Astrocyte of the spinal cord (primary cell): Measurements from ENCODE around the gene CDKN2B.
"Not testable (repeated sequence)": the region's sequence is repeated elsewhere in the genome, so short reads cannot be mapped to it uniquely, and the experiment has no call there.

ENCODE experiments used
- DNase-seq: peaks from one replicate; pipeline ENCODE4 v3.0.0; 2011; ENCODE audit warnings: low read depth, low spot score
- H3K4me3 ChIP-seq: 2 replicates; pipeline ENCODE4 v1.5.1; 2011; ENCODE audit warnings: low read depth, mild to moderate bottlenecking, low read length, moderate library complexity
- in situ Hi-C: cut with HindIII; loops from 2 replicates; pipeline ENCODE4 v1.10.0; 2017; ENCODE audit warnings: low sequenced_read_pairs
- TF ChIP-seq, protein P1 (sequence below): IDR thresholded peaks from 2 replicates; pipeline ENCODE4 v1.5.1; 2012; ENCODE audit warnings: low read depth, mild to moderate bottlenecking, low read length, inconsistent platforms

The CDKN2B gene, protein sequence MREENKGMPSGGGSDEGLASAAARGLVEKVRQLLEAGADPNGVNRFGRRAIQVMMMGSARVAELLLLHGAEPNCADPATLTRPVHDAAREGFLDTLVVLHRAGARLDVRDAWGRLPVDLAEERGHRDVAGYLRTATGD

DNA sequence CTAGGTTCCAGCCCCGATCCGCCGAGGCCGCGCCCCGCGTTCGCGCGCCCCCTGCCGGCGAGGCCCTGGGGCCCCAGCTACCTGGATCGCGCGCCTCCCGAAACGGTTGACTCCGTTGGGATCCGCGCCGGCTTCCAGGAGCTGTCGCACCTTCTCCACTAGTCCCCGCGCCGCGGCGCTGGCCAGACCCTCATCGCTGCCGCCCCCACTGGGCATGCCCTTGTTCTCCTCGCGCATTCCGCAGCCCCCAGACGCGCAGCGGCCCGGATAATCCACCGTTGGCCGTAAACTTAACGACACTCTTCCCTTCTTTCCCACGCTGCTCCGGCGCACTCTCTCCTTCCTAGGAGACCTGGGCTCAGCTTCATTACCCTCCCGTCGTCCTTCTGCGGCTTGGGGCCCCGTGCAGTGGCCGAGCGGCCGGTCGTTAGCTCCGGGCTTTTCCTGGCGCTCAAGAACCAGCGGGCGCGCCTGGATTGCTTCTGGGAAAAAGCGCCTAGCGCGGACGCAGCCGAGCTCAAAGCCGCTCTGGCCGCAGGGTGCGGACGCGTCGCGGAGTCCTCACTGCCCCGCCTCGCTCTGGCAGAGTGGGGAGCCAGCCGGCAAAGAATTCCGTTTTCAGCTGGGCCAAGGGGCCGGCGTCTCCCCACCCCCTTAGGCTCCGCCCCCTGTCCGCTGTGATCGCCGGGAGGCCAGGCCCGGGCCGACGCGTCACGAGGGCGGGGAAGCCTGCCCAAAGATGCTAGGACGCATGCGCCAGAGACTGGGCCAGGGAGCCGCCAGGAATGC lies at the start of gene CDKN2B:
CDKN2B (minus strand) TSS at position 589 of the 789 bp plus-strand sequence; CDS start at position 237, 352 bp downstream.
- in situ Hi-C loops: loop anchor here (10.0 kb wide), 1 partner anchor 194 kb away; no protein-coding TSS in a partner anchor
- TF ChIP-seq, protein P1, sequence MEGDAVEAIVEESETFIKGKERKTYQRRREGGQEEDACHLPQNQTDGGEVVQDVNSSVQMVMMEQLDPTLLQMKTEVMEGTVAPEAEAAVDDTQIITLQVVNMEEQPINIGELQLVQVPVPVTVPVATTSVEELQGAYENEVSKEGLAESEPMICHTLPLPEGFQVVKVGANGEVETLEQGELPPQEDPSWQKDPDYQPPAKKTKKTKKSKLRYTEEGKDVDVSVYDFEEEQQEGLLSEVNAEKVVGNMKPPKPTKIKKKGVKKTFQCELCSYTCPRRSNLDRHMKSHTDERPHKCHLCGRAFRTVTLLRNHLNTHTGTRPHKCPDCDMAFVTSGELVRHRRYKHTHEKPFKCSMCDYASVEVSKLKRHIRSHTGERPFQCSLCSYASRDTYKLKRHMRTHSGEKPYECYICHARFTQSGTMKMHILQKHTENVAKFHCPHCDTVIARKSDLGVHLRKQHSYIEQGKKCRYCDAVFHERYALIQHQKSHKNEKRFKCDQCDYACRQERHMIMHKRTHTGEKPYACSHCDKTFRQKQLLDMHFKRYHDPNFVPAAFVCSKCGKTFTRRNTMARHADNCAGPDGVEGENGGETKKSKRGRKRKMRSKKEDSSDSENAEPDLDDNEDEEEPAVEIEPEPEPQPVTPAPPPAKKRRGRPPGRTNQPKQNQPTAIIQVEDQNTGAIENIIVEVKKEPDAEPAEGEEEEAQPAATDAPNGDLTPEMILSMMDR: peak; percentile 77
- DNase-seq: peak; percentile 97
- H3K4me3 ChIP-seq: peak within 1 kb of the TSS; percentile 93

DNA sequence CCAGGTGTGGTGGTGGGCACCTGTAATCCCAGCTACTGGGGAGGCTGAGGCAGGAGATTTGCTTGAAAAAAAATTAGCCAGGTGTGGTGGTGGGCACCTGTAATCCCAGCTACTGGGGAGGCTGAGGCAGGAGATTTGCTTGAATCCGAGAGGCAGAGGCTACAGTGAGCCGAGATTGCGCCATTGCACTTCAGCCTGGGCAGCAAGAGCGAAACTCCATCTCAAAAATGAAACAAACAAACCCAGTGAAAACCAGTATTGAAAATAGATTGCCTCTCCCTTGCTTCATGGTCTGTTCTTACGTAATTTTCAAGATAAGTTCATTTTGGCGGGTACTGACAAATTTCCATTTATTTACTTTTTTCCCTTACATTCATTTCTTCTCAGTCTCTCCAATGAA lies 48.9 kb upstream of the CDKN2B start:
- DNase-seq, H3K4me3 ChIP-seq, in situ Hi-C loops: not testable (repeated sequence)

DNA sequence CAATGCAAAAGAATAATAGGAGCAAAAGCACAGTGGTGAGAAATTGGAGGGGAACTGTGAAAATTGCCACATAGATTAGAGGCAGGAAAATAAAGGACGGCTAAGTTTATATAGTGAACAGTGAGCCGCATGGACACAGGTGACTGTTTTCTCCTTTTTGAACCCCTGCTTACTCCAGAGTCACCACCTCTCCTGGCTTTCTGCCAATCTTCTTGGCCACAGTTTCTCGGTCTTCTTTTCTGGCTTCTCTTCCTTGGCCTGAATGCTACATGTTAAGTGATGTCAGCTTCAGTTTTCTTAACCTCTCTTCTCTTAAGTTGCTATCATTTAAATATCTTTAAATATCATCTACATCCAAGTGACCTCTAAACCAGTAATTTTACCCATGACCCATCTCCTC lies 47.3 kb upstream of the CDKN2B start:
- no peak for DNase-seq
- in situ Hi-C loops: no loop called here
- no peak overlapping the region for H3K4me3 ChIP-seq
- TF ChIP-seq, protein P1: no peak

DNA sequence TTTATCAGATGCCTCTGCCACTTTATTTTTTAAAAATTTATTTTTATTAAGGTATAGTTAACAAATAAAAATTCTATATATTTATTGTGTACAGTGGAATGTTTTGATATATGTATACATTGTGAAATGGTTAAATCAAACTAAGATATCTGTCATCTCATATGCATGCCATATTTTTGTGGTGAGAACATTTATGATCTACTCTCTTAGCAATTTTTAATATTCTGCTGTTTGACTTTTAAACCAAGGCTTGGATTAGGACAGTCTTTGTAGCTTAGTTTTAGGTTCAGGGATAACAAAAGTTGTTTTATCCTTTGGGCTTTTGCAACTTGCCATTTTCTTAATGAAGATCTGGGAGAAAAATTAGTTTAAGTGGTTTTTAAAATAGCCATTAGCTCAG lies 46.0 kb upstream of the CDKN2B start:
- TF ChIP-seq, protein P1: no peak
- in situ Hi-C loops: no loop called here
- no peak for DNase-seq
- no peak overlapping the region for H3K4me3 ChIP-seq

DNA sequence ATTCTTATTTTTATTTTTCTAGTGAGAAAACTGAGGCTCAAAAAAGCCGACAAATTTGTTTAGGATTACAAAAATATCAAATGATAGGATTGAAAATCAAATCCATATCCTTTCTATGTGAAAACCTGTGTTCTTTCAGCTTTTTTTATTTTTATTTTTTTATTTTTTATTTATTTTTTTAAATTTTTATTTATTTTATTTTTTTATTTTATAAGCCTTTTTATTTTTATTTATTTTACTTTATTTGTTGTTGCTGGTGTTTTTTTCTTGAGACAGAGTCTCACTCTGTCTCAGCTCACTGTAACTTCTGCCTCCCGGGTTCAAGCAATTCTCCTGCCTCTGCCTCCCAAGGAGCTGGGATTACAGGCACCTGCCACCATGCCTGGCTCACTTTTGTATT lies 45.4 kb upstream of the CDKN2B start:
- H3K4me3 ChIP-seq: no peak overlapping the region
- DNase-seq: no peak
- in situ Hi-C loops: no loop called here
- TF ChIP-seq, protein P1: no peak

DNA sequence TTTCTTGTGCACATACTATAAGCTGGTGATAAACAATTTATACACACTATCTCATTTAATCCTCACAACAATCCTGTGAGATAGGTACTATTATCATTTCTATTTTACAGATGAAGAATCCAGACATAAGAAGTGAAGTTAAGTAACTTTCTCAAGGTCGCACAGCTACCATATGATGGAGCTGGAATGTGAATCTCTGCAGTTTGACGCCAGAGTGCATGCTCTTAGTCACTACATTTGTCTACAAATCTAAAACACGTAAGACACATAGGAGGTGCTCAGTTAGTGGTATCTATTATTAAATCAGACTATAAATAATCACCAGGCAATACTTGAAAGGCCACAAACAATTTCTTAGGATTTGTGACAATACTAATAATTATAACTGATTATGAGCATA lies 45.0 kb upstream of the CDKN2B start:
- in situ Hi-C loops: no loop called here
- TF ChIP-seq, protein P1: no peak
- H3K4me3 ChIP-seq: no peak overlapping the region
- no peak for DNase-seq

DNA sequence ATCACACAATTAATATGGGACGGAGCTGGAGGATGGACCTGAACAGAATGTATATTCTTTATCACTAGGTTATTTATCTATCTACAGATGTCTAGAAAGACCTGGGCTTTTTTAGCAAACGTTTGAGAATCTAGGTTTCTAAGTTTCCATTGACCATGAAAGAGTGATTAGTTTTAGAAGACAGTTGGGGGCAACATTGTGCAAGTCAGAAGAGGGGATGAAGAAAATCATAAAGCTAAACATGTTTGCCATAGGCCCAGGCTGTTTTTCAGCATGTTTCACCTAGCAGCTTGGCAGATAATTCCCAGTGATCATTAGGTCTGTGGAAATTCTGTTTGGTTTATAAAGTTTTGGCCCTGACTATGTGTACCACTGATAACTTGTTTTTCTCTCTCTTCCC lies 44.1 kb upstream of the CDKN2B start:
- TF ChIP-seq, protein P1: no peak
- no peak overlapping the region for H3K4me3 ChIP-seq
- in situ Hi-C loops: no loop called here
- DNase-seq: no peak
